HG03025 (cell line): ENCODE data around the gene CCDC182.

Experiments used
- ATAC-seq: cut with Tn5 transposase; IDR thresholded peaks from one replicate; pipeline ENCODE4 v1.9.1; 2021; ENCODE audit warnings: mild to moderate bottlenecking, moderate library complexity; ENCODE audit not compliant: unreplicated experiment, low FRiP score

The CCDC182 gene

DNA sequence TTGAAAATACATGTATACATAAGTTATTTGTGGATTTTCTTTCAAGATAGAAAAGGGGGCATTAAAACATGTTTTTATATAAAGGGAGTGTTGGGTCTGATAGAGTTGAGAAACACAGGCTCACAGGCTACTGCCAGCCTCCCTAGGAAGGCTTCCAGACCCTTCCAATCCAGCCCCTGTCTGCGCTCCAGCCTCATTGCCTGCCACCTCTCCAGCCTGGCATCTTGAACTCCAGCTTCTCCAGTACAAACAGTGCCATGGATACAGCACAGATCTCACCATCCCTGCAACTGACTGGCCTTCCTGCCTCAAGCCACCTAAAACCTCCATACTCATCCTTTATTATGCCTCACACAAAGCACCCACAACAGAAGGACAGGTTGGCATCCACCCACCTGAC, 40.7 kb downstream of the CCDC182 start:
- ATAC-seq = no peak

DNA sequence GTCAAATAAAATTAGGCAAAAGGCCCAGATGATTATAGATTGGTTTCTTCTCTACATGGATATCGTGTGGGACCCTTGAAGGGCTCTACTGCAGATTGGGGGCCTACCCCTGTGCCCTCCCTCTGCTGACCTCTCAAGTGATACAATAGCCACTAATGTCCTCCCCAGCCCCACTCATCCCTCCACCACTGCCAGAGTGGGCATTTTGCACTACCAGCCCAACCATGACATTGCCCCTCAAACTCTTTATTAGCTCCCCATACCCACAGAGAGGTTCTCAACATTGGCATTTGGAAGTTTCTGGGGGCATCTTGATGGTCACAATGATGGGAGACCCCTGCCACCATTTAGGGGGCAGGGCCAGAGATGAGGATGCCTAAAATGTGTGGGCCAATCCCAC, 41.8 kb downstream of the CCDC182 start:
- no peak for ATAC-seq

DNA sequence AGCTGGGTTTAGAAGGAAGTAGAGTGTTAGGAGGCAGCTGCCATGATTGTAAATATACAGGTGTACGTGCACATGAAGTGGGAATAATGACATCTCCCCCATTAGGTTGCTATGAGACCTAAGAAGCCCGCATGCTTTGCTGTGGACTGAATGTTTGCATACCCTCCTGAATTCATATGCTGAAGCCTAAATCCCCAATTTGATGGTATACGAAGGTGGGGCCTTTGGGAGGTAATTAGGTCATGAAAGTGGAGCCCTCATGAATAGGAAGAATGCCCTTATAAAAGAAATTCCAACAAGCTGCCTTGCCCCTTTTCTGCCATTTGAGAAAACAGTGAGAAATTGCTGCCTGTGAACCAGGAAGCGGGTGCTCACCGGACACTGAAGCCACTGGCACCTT, 44.0 kb downstream of the CCDC182 start:
- ATAC-seq = no peak

DNA sequence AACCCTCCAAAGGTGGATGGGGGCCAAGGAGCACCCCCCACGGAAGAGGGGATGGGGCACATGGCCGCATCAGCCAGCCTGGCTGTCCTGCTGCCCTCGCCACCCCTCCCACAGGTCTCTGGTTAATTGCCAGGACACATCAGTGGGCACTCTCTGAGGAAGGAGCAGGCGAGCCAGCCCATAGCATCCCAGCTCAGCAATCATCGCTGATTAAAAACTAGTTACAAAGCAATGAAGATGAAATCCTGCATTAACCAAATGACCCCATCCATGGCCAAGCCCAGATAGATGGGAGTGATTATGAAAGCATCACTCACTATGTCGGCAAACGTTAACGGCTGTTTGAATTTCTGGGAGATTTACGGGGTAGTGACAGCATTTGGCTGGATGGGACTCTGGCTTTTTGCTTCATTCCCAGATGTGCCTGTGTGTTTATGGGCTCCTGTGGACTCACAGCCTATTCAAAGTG, 45.3 kb downstream of the CCDC182 start:
- no peak for ATAC-seq

DNA sequence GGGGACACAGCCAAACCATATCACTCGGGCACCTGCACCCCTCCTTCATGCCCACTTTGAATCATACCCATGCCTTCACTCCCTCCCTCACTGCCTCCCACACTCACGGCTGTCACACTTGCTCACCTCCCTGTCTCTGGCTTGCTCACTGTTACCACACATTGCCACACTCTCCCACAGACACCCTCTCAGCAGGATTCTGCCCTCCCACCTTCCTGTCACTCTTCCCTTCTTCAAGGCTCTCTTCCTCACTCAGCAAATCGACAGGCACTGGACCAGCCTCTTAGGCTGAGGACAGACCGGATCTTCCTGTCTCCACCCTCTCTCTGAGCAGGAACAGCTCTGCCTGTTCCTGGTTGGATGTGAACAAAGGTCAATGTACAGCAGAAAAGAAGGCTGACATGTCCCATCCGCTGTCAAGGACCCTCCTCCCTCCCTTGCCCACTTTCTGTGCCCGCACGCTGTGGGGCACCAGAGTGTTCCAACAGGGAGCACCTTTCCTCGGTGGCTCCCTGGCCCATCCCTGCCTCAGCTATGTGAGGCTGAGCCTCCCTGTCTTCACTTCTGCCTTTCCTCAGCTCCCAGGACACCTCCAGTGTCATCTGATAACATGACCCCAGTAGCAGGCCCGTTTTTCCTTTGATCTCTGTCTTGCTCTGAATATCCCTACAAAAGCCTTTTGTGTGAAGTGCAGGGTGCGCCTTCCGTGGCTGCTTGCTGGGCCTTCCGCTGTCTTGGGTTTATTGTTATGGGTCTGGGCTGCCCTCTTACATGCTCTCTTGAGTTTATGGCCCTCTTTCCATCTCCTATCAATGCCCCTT, 47.0 kb downstream of the CCDC182 start:
- no peak for ATAC-seq

DNA sequence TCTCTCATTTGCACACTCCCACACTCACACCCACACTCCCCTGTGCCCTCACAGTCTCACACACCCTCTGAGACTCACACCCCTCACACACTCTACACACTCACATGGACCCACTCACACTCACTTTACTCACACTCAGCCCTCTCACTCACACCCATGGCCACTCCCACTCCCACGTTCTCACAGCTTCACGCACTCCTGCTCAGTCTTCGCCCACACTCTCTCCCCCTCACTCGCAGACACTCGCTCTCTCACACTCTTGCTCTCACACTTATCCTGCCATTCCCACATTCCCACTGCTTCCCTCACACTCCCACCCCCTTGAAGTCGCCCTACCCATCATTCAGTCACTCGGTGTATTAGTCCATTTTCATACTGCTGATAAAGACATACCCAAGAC, 47.9 kb downstream of the CCDC182 start:
- ATAC-seq = no peak

DNA sequence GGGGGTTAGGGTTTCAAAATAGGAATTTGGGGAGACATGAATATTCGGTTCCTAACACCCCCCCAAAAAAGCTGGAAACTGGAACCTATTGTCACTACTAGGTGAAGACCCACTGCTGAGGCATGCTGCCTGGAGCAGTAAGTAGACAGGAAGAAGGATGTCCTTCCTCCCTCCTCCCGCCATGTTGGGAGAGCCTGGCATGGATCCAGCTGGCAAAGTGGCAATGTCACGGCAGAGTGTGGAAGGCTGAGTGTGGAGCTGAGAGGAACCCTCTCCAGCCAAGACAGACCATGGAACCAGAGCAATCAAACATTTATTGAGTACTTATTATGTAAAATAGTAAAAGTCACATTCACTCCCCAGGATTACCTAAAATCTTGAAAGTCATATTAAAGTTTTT, 49.0 kb downstream of the CCDC182 start:
- ATAC-seq = no peak
